SHP77 (cell line): ENCODE results near the gene MED27.

ENCODE experiments used
- DNase-seq, 2 experiments: peaks; one replicate each; lab custom pipeline; 2025; lab: John Stamatoyannopoulos, UW

MED27 gene

GRCh38 chr9:131995382-131995781, 84.3 kb downstream of the MED27 start:
- no peak for DNase-seq

DNA sequence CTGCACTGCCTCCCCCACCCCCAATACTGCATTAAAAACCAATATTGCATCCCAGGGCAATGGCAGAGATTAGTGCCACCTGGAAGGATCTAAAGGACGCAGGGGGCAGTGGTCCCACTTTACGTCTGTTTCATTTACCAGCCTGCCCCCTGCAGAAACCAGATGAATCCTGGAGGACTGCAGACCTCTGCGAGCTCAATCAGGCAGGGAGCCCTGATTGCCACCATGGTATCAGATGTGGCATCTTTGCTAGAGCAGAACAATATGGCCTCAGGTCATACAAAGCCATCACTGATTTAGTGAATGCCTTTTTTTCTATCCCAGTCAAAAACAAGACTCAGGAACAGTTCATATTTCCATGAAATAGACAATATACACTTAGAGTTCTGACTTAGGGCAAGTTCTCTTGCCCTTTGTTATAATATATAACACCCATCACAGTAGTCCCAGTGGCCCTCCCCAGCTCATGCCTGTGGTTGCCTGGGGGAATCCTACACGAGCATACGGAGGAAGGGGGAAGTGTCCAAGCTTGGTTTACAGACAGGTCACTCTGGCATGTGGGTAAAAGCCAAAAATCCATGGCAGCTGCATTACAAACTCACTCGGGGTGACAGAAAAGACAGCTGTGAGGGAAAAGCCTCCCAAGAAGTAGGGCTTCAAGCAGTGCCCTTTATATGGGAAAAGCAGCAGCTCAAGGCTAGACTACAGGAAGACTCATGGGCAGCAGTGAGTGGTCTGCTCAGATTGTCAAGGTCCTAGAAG, 85.1 kb downstream of the MED27 start:
- DNase-seq: no peak

DNA sequence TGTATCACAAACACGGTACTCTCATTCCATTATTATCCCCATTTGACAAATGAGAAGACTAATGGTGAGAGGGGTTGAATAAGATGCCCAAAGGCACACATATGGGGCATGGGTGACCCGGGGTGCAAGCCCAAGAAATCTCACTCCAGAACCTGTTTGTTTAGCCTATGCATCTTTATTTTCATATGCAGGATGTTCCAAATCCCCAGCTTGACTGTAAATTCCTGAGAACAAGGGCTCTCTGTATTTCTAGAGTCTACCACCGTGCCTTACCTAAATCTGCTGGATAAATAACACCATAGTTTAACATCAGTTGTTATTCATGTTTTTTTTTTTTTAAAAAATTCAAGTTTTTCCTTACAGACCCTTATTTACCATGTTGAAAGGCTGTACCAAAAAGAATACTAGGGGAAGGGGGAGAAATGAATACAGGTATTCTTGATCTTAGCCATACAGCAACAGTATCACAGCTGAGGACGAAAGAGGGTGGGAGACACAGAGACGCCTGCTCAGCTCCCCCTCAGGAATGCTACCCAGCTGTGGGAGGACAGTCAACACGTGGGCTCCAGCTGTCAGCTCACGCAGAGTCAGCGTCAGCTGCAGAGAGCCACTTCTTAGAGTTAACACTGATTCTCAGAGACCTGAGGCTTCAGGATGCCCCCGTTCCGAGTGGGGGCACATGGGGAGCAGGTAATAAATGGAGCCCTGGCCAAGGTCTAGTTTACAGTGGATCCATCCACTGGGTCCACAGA, 86.6 kb downstream of the MED27 start:
- no peak for DNase-seq

- DNase-seq: no peak
Observed at GRCh38 chr9:131987232-131987631, 92.4 kb downstream of the MED27 start.

DNA sequence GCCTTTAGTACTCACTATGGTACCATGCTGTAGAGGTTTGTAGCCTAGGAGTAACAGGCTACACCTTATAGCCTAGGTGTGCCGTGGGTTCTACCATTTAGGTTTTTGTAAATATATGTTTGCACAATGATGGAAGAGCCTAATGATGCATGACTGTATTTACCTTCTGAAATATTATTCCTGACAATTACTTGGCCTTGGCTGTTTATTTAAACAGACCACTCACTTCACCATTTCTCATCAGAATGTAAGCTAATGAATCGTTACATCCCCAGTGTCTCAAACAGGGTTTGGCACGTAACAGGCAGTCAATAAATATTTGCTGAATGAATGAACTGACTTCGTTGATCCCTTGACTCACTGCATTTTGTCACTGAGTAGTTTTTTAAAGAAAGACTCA, 93.1 kb downstream of the MED27 start:
- DNase-seq: peak; percentile 51 to 63

DNA sequence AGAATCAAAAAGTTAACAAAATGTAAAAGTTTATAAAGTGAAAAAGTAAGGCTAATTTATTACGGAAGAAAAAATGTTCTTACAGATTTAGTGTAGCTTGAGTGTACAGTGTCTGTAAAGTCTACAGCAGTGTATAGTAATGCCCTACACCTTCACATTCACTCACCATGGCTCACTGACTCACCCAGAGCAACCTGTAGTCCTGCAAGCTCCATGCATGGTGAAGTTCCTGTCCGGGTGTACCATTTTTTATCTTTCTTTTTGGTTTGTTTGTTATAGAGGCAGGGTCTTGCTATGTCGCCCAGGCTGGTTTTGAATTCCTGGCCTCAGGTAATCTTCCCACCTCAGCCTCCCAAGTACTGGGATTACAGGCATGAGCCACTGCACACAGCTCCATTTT, 93.6 kb downstream of the MED27 start:
- no peak for DNase-seq

DNA sequence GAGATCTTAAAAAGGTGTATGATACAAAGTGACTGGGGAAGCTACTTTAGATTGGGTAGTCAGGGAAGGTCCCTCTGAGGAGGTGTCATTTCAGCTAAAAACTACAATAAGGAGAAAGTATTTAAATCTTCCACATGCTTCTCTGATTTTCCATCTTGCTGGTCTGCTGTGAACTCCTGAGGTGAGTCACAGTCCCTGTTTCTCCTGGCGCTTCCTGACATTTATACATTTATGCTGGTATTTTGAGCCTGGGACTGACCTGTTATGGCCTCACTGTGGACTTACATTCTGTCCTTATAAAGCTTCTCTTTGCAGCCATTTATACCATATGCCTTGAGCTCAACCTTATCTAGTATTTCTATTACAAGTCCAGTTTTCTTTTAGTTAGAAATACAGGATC, 95.1 kb downstream of the MED27 start:
- DNase-seq: no peak

GRCh38 chr9:131982671-131983239, 96.9 kb downstream of the MED27 start:
- DNase-seq: no peak

DNA sequence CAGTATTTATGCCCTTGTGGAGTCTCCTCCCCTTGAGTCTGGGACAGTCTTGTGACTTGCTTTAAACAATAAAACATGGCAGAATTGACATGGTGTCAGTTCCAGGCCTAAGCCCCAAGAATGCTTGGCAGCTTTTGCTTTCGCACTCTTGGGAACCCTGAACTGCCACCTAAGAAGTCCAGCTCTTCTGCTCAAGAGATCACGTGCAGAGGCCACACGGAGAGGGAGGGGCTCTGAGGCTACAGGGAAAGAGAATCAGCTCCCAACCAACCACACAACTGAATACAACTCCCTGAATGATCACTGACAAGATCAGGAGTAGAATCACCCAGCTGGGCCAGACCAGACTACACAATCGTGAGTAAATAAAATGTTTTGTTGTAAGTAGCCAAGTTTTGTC, 97.6 kb downstream of the MED27 start:
- DNase-seq: no peak

- DNase-seq: no peak
Observed at GRCh38 chr9:131981116-131981776, 98.4 kb downstream of the MED27 start.

GRCh38 chr9:131980267-131981016, 99.2 kb downstream of the MED27 start:
- no peak for DNase-seq

DNA sequence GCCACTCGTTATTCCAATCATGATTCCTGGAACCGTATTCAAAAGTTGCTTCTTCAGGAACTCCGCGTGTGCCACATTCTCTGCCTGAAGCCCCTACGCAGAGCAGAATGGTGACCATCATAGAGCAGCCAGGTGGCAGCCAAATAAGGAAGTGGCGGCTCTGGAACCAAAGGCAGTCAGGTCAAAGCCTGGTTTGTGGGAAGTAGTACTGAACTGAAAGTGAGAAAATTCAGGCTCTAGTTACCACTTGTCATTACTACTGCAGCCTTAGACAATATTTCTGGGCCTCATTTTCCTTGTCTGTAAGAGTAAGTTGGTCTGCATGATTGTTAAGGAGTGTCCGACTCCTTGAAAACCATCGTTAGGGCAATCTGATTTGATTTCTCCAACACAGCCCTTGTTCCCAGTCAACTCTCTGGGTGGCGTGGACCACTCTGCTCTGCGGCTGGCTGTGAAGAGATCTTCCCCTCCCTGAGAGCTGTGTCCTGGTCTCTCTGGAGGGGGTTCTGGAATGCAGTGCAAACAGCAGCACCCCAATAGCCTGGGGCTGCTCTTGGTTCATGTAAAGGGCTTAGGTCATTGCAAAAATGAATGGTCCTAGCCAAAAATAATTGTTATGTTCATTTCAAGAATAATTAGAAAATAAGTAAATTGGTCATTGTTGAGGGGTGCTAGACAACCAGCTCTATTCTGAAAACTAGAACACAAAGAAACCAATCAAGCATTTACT, 102.4 kb downstream of the MED27 start:
- DNase-seq: no peak

DNA sequence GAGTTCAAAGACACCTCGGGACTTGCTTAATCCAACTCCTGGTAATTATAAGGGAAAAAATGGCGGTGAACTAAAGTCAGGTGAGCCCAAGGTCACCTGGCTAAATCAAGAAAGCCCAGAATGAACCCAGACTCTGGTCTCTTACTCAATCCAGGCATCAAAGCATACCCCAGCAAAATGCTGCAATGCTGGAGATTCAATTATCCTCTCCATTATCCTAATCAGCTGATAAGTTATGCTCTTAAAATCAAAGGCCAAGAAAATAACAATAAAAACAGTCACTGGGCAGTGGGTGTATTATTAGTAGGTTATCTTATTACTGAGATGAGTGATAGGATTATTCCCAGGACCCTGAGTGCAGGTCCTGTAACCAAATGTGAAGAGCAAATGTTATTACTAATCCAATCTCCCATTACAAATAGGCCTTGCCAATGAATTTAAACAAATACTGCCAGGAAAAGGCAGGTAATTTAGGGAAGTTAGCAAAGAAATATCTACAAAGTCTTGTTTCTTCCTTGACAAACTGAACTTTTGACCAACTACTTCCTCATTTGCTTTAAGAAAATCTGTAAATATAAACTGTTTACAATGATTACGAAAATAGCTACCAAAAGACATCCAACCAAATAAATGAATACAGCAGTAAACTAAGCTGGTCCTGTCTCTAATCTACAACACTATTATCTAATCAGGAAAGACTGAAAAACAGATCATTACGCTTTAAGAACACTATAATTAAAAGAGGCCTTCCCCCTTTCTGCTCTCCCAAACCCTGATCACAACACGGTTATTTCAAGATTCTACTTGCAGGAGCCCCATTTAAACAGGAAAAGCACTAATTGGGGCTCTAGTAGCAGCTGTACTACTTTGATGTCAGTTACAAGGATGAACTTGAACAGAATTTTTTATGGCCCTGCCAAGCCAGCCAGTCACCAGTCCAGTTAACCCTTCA, 103.2 kb downstream of the MED27 start:
- no peak for DNase-seq

DNA sequence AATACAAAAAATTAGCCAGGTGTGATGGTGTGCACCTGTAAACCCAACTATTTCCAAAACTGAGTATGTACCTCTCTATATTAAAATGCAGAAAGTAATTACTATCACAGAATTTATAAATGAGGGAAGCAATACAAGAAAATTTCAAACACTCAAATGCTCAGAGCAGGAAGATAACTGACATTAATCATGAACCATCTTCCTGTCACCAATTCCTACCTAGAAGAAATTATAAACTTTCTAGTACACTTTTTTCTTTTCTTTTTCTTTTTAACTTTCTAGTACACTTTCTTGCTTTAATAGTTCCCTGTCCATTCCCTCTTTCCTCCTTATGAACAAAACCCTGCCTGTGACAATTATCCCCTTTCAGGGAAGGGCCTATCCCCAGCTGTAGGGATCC, 106.8 kb downstream of the MED27 start:
- no peak for DNase-seq

DNA sequence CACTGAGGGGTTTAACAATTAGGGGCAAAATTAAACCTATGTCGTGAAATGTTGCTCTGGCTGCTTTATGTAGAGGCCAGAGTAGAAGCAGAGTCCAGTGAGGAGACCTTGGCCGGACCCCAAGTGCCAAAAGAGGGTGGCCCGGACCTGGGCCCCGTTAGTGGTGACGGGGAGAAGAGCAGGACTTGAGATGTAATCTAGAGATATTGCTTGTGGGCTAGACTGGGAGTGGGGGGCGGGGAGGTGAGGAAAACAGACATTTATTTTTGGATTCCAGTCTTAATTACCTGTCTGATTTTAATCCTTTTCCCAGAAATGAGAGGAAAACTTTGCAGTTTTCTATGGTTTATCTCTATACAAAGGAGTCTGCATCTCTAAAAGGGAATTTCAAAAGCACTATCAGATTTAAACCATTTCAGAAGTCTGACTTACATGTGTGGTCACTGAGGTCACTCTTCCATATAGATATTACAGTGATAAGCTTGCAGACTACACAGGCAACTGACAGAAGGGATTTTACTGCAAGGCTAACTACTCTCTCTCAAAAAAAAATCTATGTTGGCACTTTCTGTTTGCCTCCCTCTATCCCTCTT, 108.1 kb downstream of the MED27 start:
- no peak for DNase-seq

GRCh38 chr9:131969469-131969989, 110.1 kb downstream of the MED27 start:
- no peak for DNase-seq

DNA sequence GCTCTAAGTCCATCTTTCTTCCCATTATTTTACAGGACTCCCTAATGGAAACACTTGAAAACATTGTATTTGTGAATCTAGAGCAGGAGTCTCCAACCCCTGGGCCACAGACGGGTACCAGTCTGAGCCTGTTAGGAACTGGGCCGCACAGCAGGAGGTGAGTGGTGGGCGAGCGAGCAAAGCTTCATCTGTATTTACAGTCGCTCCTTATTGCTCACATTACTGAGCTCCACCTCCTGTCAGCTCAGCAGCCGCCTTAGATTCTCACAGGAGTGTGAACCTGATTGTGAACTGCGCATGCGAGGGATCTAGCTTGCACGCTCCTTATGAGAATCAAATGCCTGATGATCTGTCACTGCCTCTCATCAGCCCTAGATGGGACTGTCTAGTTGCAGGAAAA, 111.0 kb downstream of the MED27 start:
- DNase-seq: no peak

DNA sequence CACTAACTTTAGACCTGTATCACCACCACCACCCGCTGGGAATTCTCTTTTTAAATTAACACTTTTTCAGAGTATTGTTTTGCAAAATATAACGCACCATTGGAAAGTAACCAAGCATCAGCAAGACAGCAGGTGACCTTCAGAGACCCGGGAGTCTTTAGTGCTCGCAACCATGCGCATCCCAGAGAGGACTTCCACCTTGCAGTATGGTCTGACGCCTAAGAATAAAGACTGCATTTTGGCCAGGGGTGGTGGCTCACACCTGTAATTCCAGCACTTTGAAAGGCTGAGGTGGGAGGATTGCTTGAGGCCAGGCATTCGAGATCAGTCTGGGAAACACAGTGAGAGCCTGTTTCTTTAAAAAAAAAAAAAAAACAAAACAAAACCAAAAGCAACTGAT, 113.8 kb downstream of the MED27 start:
- DNase-seq: no peak

- DNase-seq: no peak
Observed at GRCh38 chr9:131965103-131965502, 114.6 kb downstream of the MED27 start.
